Endothelial cell of umbilical vein (primary cell): ENCODE measurements around the gene TSTD2.

Experiments used
- CTCF ChIP-seq, 2 donors: IDR thresholded peaks; 1 replicate in 1 of 2; 2 replicates in 1 of 2; pipeline ENCODE4 v1.5.1; 2011; ENCODE audit warnings: low read length in 2 of 2, mild to moderate bottlenecking in 2 of 2, moderate library complexity in 2 of 2, control low read depth in 1 of 2, inconsistent platforms in 1 of 2, low read depth in 1 of 2; ENCODE audit not compliant: insufficient read depth in 1 of 2; ENCODE audit errors: extremely low read depth in 1 of 2
- EZH2 ChIP-seq: IDR thresholded peaks from 2 replicates; pipeline ENCODE4 v1.6.1; 2012; ENCODE audit warnings: borderline replicate concordance, low read depth, mild to moderate bottlenecking, moderate library complexity, low read length, inconsistent platforms; ENCODE audit not compliant: severe bottlenecking
- FOS ChIP-seq: IDR thresholded peaks from 2 replicates; pipeline ENCODE4 v1.6.1; 2011; ENCODE audit warnings: mild to moderate bottlenecking, low read length, moderate library complexity, borderline replicate concordance; ENCODE audit not compliant: insufficient read depth
- MAX ChIP-seq: IDR thresholded peaks from 2 replicates; pipeline ENCODE4 v1.6.1; 2011; ENCODE audit not compliant: insufficient read depth, insufficient read length
- POLR2A ChIP-seq: IDR thresholded peaks from 2 replicates; pipeline ENCODE4 v1.6.1; 2012; ENCODE audit warnings: low read depth, mild to moderate bottlenecking, control low read depth, low read length
- POLR2AphosphoS5 ChIP-seq: IDR thresholded peaks from 2 replicates; pipeline ENCODE4 v1.6.1; 2012; ENCODE audit warnings: low read depth, mild to moderate bottlenecking, control low read depth, low read length, moderate library complexity; ENCODE audit not compliant: insufficient read depth

- TF ChIP-seq POLR2A (no peak), POLR2AphosphoS5 (no peak), CTCF (IDR thresholded peaks at IDR 0.05; ENCODE audit: extremely low read depth in 1 of 2, insufficient read depth in 1 of 2, low read depth in 1 of 2, low read length in 2 of 2) (no peak), FOS (no peak), EZH2 (no peak), MAX (no peak)
These were observed 32.6 kb upstream of the TSTD2 start for GRCh38 chr9:97665742-97666141.
